ENCODE results near the gene C1orf210.

GRCh38 chr1:43271186-43272118, 13.9 kb downstream of the C1orf210 start:
- no peak for TF ChIP-seq CTCF (IDR thresholded peaks at IDR 0.05; ENCODE audit: low read depth, low read length)
- no peak for TF ChIP-seq EZH2phosphoT487 (IDR thresholded peaks at IDR 0.05; ENCODE audit: low read depth)
